H1 (cell line): ENCODE results near the gene NRL. TPM values are rescaled to one million over a fixed set of nuclear protein-coding genes. Genes with fewer than 3 reads are reported as not detected.

Experiments
- BRCA1 ChIP-seq: IDR thresholded peaks from 2 replicates; pipeline ENCODE4 v1.6.1; 2012; ENCODE audit warnings: low read depth, low read length, improper control_type of control experiment
- CTBP2 ChIP-seq: IDR thresholded peaks from 2 replicates; pipeline ENCODE4 v1.7.0; 2011; ENCODE audit warnings: borderline replicate concordance, mild to moderate bottlenecking, moderate library complexity, mixed read lengths, low read length; ENCODE audit not compliant: insufficient read depth, insufficient read length
- GABPA ChIP-seq: IDR thresholded peaks from 2 replicates; pipeline ENCODE4 v1.6.1; 2011; ENCODE audit warnings: mild to moderate bottlenecking, low read length, moderate library complexity, borderline replicate concordance; ENCODE audit not compliant: insufficient read depth
- RAD21 ChIP-seq, 2 experiments: IDR thresholded peaks in 1 of 2; conservative IDR thresholded peaks in 1 of 2; 2 replicates each; pipeline ENCODE4 v1.6.1; 2011; ENCODE audit warnings: low read depth in 2 of 2, low read length in 2 of 2, improper control_type of control experiment in 1 of 2, inconsistent platforms in 1 of 2, mild to moderate bottlenecking in 1 of 2, moderate library complexity in 1 of 2
- RBBP5 ChIP-seq: IDR thresholded peaks from 2 replicates; pipeline ENCODE4 v1.7.1; 2012; ENCODE audit warnings: low read depth, mild to moderate bottlenecking, inconsistent platforms, low read length, moderate library complexity, borderline replicate concordance
- SP1 ChIP-seq: IDR thresholded peaks from 2 replicates; pipeline ENCODE4 v1.6.1; 2011; ENCODE audit warnings: low read depth, low read length
- polyA plus RNA-seq, 7 experiments: library from polyadenylated mRNA; depleted of rRNA in 3 of 7; stranded (reverse) in 5 of 7; unstranded in 2 of 7; fragments of >200 nt in 5 of 7; fragments of 200-250 nt in 2 of 7; gene quantifications; 1 replicate in 5 of 7; 2 replicates in 1 of 7; 4 replicates in 1 of 7; pipeline versions ENCODE4 v1.2.1 to v1.2.3, GENCODE V29; 2011 to 2013; ENCODE audit warnings: missing spikeins in 2 of 7, mixed read lengths in 2 of 7
- total RNA-seq: library from RNA; stranded (reverse); fragmentation: NEBNext Ultra II Directional; extraction: Animal tissue kit (Norgen Biotek cat#: 25700); gene quantifications from 2 replicates; pipeline ENCODE4 v1.2.1, GENCODE V29; 2021

NRL gene
- total and polyA plus RNA-seq, 2 of the 8 experiments (the other 6 are each of a cell fraction or from before 2014, with no cell fraction given) = 1.1 to 2.2 TPM

GRCh38 chr14:24159777-24160498 lies 45.2 kb upstream of the NRL start (continued):
- TF ChIP-seq RBBP5 (no peak), SP1 (no peak), GABPA (no peak), BRCA1 (no peak), RAD21 (IDR thresholded peaks at IDR 0.05 in 1 of 2, conservative IDR thresholded peaks at IDR 0.05 in 1 of 2; ENCODE audit: low read depth in 2 of 2, low read length in 2 of 2) (no peak), CTBP2 (no peak)
